ENCODE data around the gene NAA80. TPM values are rescaled to one million over a fixed set of nuclear protein-coding genes. Genes with fewer than 3 reads are reported as not detected.
"Not testable (repeated sequence)": the region's sequence is repeated elsewhere in the genome, so short reads cannot be mapped to it uniquely, and the experiment has no call there.

The NAA80 gene
- total RNA-seq, 1 donor: 6.5 TPM

DNA sequence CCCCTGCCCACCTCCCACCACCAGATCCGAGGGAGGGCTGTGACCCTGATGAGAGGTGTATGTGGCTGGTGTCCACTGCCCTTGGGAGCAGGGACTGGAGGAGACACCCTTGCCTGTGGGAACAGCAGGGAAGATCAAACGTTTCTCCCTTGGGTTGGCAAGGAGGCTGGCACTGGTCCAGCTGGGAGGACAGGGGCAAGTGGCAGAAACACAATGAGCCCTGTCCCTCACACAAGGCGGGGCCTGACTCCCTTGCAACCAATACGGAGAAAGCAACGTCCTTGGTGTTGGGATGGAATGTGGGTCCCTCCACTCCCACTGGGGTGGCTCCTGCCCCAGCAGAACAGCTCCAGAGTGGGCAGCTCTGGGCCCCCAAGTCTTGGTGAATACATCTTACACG, 18.1 kb upstream of the NAA80 start:
- Histone ChIP-seq H3K79me2 (ENCODE audit: insufficient read depth, low read length) (peaks cover 31% of the 10 kb centered on the region), H3K27ac (ENCODE audit: low read depth, low read length) (no peak overlapping the region)
- DNase-seq (ENCODE audit: insufficient read length, low spot score, missing footprints): peak; percentile 75

GRCh38 chr3:50316657-50317242, 17.5 kb upstream of the NAA80 start:
- TF ChIP-seq, protein P1, sequence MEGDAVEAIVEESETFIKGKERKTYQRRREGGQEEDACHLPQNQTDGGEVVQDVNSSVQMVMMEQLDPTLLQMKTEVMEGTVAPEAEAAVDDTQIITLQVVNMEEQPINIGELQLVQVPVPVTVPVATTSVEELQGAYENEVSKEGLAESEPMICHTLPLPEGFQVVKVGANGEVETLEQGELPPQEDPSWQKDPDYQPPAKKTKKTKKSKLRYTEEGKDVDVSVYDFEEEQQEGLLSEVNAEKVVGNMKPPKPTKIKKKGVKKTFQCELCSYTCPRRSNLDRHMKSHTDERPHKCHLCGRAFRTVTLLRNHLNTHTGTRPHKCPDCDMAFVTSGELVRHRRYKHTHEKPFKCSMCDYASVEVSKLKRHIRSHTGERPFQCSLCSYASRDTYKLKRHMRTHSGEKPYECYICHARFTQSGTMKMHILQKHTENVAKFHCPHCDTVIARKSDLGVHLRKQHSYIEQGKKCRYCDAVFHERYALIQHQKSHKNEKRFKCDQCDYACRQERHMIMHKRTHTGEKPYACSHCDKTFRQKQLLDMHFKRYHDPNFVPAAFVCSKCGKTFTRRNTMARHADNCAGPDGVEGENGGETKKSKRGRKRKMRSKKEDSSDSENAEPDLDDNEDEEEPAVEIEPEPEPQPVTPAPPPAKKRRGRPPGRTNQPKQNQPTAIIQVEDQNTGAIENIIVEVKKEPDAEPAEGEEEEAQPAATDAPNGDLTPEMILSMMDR (IDR thresholded peaks at IDR 0.05; ENCODE audit: extremely low read depth, low read depth, low read length): no peak
- Histone ChIP-seq H4K20me1 (ENCODE audit: insufficient read depth, low read length) (peaks cover 41% of the 10 kb centered on the region), H3K79me2 (ENCODE audit: insufficient read depth, low read length) (peaks cover 31% of the 10 kb centered on the region), H3K27me3 (ENCODE audit: insufficient read depth, low read length) (no peaks in the 10 kb centered on the region), H3K36me3 (ENCODE audit: insufficient read depth, low read length) (peaks cover 28% of the 10 kb centered on the region), H3K27ac (ENCODE audit: low read depth, low read length) (no peak overlapping the region), H3K4me3 (ENCODE audit: insufficient read depth, low read length) (no peak overlapping the region), H3K4me1 (ENCODE audit: insufficient read depth, low read length) (peaks cover 11% of the 10 kb centered on the region), H3K4me2 (ENCODE audit: insufficient read depth, low read length) (no peak overlapping the region), H3K9me3 (ENCODE audit: low read depth, low read length) (no peaks in the 10 kb centered on the region), H2AFZ (ENCODE audit: low read length) (no peak overlapping the region)
- peak; percentile 79 for DNase-seq (ENCODE audit: insufficient read length, low spot score, missing footprints)

More for the DNA sequence above, 18.1 kb upstream of the NAA80 start:
- Histone ChIP-seq H3K4me1 (ENCODE audit: insufficient read depth, low read length) (peaks cover 14% of the 10 kb centered on the region), H4K20me1 (ENCODE audit: insufficient read depth, low read length) (peaks cover 41% of the 10 kb centered on the region), H3K9me3 (ENCODE audit: low read depth, low read length) (no peaks in the 10 kb centered on the region), H3K4me3 (ENCODE audit: insufficient read depth, low read length) (no peak overlapping the region), H3K4me2 (ENCODE audit: insufficient read depth, low read length) (no peak overlapping the region), H2AFZ (ENCODE audit: low read length) (no peak overlapping the region), H3K36me3 (ENCODE audit: insufficient read depth, low read length) (peaks cover 28% of the 10 kb centered on the region), H3K27me3 (ENCODE audit: insufficient read depth, low read length) (no peaks in the 10 kb centered on the region)
- TF ChIP-seq, protein P1 (IDR thresholded peaks at IDR 0.05; ENCODE audit: extremely low read depth, low read depth, low read length): no peak

DNA sequence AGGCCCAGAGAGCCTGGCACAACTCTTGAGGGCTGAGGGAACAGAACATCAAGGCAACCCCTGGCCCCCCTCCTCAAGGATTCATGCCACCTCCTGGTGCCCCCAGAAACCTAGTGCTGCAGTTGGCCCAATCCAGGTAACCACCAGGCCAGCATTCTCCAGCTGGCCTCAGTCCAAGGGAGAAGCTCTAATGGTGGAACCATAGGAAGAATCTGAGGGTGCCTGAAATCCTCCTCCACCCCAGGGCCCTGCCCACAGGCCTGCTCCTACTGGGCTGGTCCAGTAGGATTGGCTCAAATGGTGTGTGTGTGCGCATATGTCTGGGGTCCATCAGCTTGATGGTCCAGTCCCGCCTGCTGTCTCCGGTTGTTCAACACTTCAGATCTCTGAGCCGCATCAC, 15.6 kb upstream of the NAA80 start:
- no peaks in the 10 kb centered on the region for H3K27me3 ChIP-seq (ENCODE audit: insufficient read depth, low read length)
- TF ChIP-seq, protein P1 (IDR thresholded peaks at IDR 0.05; ENCODE audit: extremely low read depth, low read depth, low read length): no peak
- no peak overlapping the region for H3K27ac ChIP-seq (ENCODE audit: low read depth, low read length)
- H2AFZ ChIP-seq (ENCODE audit: low read length): no peak overlapping the region
- H3K4me1 ChIP-seq (ENCODE audit: insufficient read depth, low read length): peaks cover under 1% of the 10 kb centered on the region
- peaks cover 30% of the 10 kb centered on the region for H4K20me1 ChIP-seq (ENCODE audit: insufficient read depth, low read length)
- H3K36me3 ChIP-seq (ENCODE audit: insufficient read depth, low read length): peaks cover 28% of the 10 kb centered on the region
- no peaks in the 10 kb centered on the region for H3K9me3 ChIP-seq (ENCODE audit: low read depth, low read length)
- DNase-seq (ENCODE audit: insufficient read length, low spot score, missing footprints): no peak
- no peak overlapping the region for H3K4me2 ChIP-seq (ENCODE audit: insufficient read depth, low read length)
- peaks cover 21% of the 10 kb centered on the region for H3K79me2 ChIP-seq (ENCODE audit: insufficient read depth, low read length)
- H3K4me3 ChIP-seq (ENCODE audit: insufficient read depth, low read length): no peak overlapping the region

DNA sequence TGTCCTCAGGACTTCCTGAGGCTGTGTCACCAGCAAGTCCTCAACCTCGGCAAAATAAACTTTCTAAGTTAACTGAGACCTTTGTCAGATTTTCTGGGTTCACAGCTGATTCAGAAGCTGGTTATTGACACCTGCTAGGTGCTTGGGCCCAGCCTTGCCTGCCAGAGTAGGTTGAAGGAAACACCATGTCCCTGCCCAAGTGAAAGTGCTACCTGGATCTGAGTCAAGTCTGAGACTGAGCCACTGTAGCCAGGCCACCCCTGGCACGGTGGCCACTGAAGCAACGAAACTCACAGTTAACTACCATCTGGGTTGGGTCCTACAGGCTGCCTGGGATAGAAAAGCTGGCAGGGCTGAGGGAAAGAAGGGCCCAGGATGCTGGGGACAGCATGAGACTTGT, 15.1 kb upstream of the NAA80 start:
- Histone ChIP-seq H3K4me1 (ENCODE audit: insufficient read depth, low read length) (no peaks in the 10 kb centered on the region), H3K9me3 (ENCODE audit: low read depth, low read length) (peaks cover 2% of the 10 kb centered on the region), H3K27me3 (ENCODE audit: insufficient read depth, low read length) (no peaks in the 10 kb centered on the region), H3K4me3 (ENCODE audit: insufficient read depth, low read length) (no peak overlapping the region), H3K4me2 (ENCODE audit: insufficient read depth, low read length) (no peak overlapping the region), H3K79me2 (ENCODE audit: insufficient read depth, low read length) (peaks cover 16% of the 10 kb centered on the region), H2AFZ (ENCODE audit: low read length) (no peak overlapping the region), H4K20me1 (ENCODE audit: insufficient read depth, low read length) (peaks cover 26% of the 10 kb centered on the region), H3K27ac (ENCODE audit: low read depth, low read length) (no peak overlapping the region), H3K36me3 (ENCODE audit: insufficient read depth, low read length) (peaks cover 23% of the 10 kb centered on the region)
- no peak for DNase-seq (ENCODE audit: insufficient read length, low spot score, missing footprints)
- TF ChIP-seq, protein P1 (IDR thresholded peaks at IDR 0.05; ENCODE audit: extremely low read depth, low read depth, low read length): no peak

DNA sequence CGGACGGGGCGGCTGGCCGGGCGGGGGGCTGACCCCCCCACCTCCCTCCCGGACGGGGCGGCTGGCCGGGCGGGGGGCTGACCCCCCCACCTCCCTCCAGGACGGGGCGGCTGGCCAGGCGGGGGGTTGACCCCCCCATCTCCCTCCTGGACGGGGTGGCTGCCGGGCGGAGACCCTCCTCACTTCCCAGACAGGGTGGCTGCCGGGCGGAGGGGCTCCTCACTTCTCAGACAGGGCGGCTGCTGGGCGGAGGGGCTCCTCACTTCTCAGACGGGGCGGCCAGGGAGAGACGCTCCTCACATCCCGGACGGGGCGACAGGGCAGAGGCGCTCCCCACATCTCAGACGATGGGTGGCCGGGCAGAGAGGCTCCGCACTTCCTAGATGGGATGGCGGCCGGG, 12.8 kb upstream of the NAA80 start:
- DNase-seq (ENCODE audit: insufficient read length, low spot score, missing footprints); H3K4me2 ChIP-seq (ENCODE audit: insufficient read depth, low read length); H2AFZ ChIP-seq (ENCODE audit: low read length); H3K27me3 ChIP-seq (ENCODE audit: insufficient read depth, low read length); H3K79me2 ChIP-seq (ENCODE audit: insufficient read depth, low read length); H3K4me1 ChIP-seq (ENCODE audit: insufficient read depth, low read length); H4K20me1 ChIP-seq (ENCODE audit: insufficient read depth, low read length); H3K9me3 ChIP-seq (ENCODE audit: low read depth, low read length); H3K4me3 ChIP-seq (ENCODE audit: insufficient read depth, low read length); H3K27ac ChIP-seq (ENCODE audit: low read depth, low read length); H3K36me3 ChIP-seq (ENCODE audit: insufficient read depth, low read length): not testable (repeated sequence)

Data from osteoblast (primary cell).